CD4-positive, alpha-beta T cell (primary cell): ENCODE data around the gene TCF7L2. TPM values are rescaled to one million over a fixed set of nuclear protein-coding genes. Genes with fewer than 3 reads are reported as not detected.

Experiments
- ATAC-seq: fragments of 200-7000 bp; cut with Tn5 transposase; one replicate; pipeline ENCODE4 v1.10.0; 2022; ENCODE audit warnings: mild to moderate bottlenecking; ENCODE audit not compliant: poor library complexity
- CTCF ChIA-PET: fragments of 350-600 bp; sonication (Branson Sonifier 250); formaldehyde crosslinking; loops from one replicate; lab custom pipeline; 2021; ENCODE audit warnings: antibody characterized with exemption, inconsistent platforms; lab: Charles Lee
- POLR2A ChIA-PET: fragments of 350-600 bp; sonication (Branson Sonifier 250); formaldehyde crosslinking; loops from one replicate; lab custom pipeline; 2021; ENCODE audit warnings: antibody characterized with exemption, inconsistent platforms; lab: Charles Lee
- DNase-seq, 14 experiments: peaks; one replicate each; pipeline ENCODE4 v3.0.0-alpha.2; 2013 to 2020; ENCODE audit warnings: mixed read lengths in 2 of 14
- H3K27ac ChIP-seq, 2 donors: one replicate each; pipeline versions ENCODE4 v1.5.1 to v1.7.0; 2013; ENCODE audit warnings: low read length in 2 of 2, low read depth in 1 of 2, mild to moderate bottlenecking in 1 of 2
- H3K27me3 ChIP-seq, 2 experiments: 1 replicate in 1 of 2; 2 replicates in 1 of 2; pipeline versions ENCODE4 v1.6.1 to v1.7.0; 2013; ENCODE audit warnings: low read length in 2 of 2, control low read depth in 1 of 2, mild to moderate bottlenecking in 1 of 2, moderate library complexity in 1 of 2; ENCODE audit not compliant: insufficient read depth in 2 of 2, control insufficient read depth in 1 of 2
- H3K36me3 ChIP-seq: one replicate; pipeline ENCODE4 v1.6.1; 2013; ENCODE audit warnings: low read length, control low read depth; ENCODE audit not compliant: insufficient read depth
- H3K4me1 ChIP-seq: one replicate; pipeline ENCODE4 v1.6.1; 2013; ENCODE audit warnings: low read length, control low read depth; ENCODE audit not compliant: insufficient read depth
- H3K4me3 ChIP-seq: one replicate; pipeline ENCODE4 v1.5.1; 2013; ENCODE audit warnings: mild to moderate bottlenecking, low read length, moderate library complexity
- H3K9me3 ChIP-seq, 2 experiments: 1 replicate in 1 of 2; 2 replicates in 1 of 2; pipeline versions ENCODE4 v1.6.1 to v1.7.0; 2013; ENCODE audit warnings: low read length in 2 of 2, mild to moderate bottlenecking in 2 of 2, control low read depth in 1 of 2, moderate library complexity in 1 of 2; ENCODE audit not compliant: control insufficient read depth in 1 of 2, insufficient read depth in 1 of 2
- H3K27ac Mint-ChIP-seq: one replicate; pipeline ENCODE4 v1.8.0; 2020; ENCODE audit warnings: mixed read lengths
- H3K27me3 Mint-ChIP-seq: one replicate; pipeline ENCODE4 v1.8.0; 2021; ENCODE audit warnings: mixed read lengths
- H3K36me3 Mint-ChIP-seq: one replicate; pipeline ENCODE4 v1.8.0; 2021; ENCODE audit warnings: low read depth, mixed read lengths
- H3K4me1 Mint-ChIP-seq: one replicate; pipeline ENCODE4 v1.8.0; 2021; ENCODE audit warnings: low read depth, mixed read lengths
- H3K4me3 Mint-ChIP-seq: one replicate; pipeline ENCODE4 v1.8.0; 2020; ENCODE audit warnings: mild to moderate bottlenecking, mixed read lengths
- H3K9me3 Mint-ChIP-seq: one replicate; pipeline ENCODE4 v1.8.0; 2020; ENCODE audit warnings: mixed read lengths
- CTCF ChIP-seq: fragments of 200-600 bp; IDR thresholded peaks from one replicate; pipeline ENCODE4 v1.8.0; 2022; ENCODE audit warnings: antibody characterized with exemption, mild to moderate bottlenecking
- intact Hi-C, 2 experiments: fragments of 100-400 bp; cut with DNase I in 1 of 2; cut with micrococcal nuclease in 1 of 2; formaldehyde crosslinking; loops; one replicate each; pipeline versions ENCODE4 v1.15.1 to v1.9.0; 2023 to 2025; cut with DNase I, micrococcal nuclease
- total RNA-seq, 174 experiments: library from RNA in 2 of 174; stranded (reverse) in 2 of 174; gene quantifications; one replicate each; pipeline ENCODE4 v1.2.3 and lab custom pipeline; 2021 to 2026

The TCF7L2 gene
- total RNA-seq, 2 experiments from 2014 or later = 4.2 to 4.4 TPM

GRCh38 chr10:113015201-113015600, 65.2 kb downstream of the TCF7L2 start:
- Mint-ChIP-seq H3K4me1 (peaks cover 4% of the 10 kb centered on the region), H3K9me3 (no peaks in the 10 kb centered on the region), H3K27me3 (peaks cover 32% of the 10 kb centered on the region), H3K4me3 (no peak overlapping the region), H3K27ac (no peak overlapping the region), H3K36me3 (no peaks in the 10 kb centered on the region)
- intact Hi-C loops = no loop called here
- Histone ChIP-seq H3K4me1 (no peaks in the 10 kb centered on the region), H3K27ac (no peak overlapping the region), H3K27me3 (peaks cover 0 to 7% of the 10 kb centered on the region in 2 experiments), H3K4me3 (no peak overlapping the region), H3K9me3 (no peaks in the 10 kb centered on the region), H3K36me3 (no peaks in the 10 kb centered on the region)
- ATAC-seq (no peak), DNase-seq (no peak)
- TF ChIP-seq CTCF = no peak
- ChIA-PET POLR2A (no interaction called here), CTCF (no interaction called here)

GRCh38 chr10:113017376-113017775, 67.3 kb downstream of the TCF7L2 start:
- peaks cover 3% of the 10 kb centered on the region for H3K4me1 Mint-ChIP-seq
- peaks cover 10% of the 10 kb centered on the region for H3K27me3 Mint-ChIP-seq
- Histone ChIP-seq H3K27me3 (no peaks in the 10 kb centered on the region), H3K4me1 (no peaks in the 10 kb centered on the region), H3K36me3 (no peaks in the 10 kb centered on the region), H3K4me3 (no peak overlapping the region), H3K9me3 (no peaks in the 10 kb centered on the region), H3K27ac (no peak overlapping the region)
- TF ChIP-seq CTCF = no peak
- no peak for ATAC-seq
- H3K27ac Mint-ChIP-seq = no peak overlapping the region
- no peak overlapping the region for H3K4me3 Mint-ChIP-seq
- ChIA-PET CTCF (no interaction called here), POLR2A (no interaction called here)
- no peak for DNase-seq
- intact Hi-C loops = no loop called here
- H3K9me3 Mint-ChIP-seq = no peaks in the 10 kb centered on the region
- H3K36me3 Mint-ChIP-seq = no peaks in the 10 kb centered on the region

- no peak overlapping the region for H3K27ac ChIP-seq
- intact Hi-C loops = no loop called here
- no peaks in the 10 kb centered on the region for H3K36me3 Mint-ChIP-seq
- H3K36me3 ChIP-seq = no peaks in the 10 kb centered on the region
- H3K27me3 ChIP-seq = no peaks in the 10 kb centered on the region
- no peaks in the 10 kb centered on the region for H3K9me3 Mint-ChIP-seq
- DNase-seq (no peak), ATAC-seq (no peak)
- no peak overlapping the region for H3K4me3 ChIP-seq
- H3K4me1 Mint-ChIP-seq = no peaks in the 10 kb centered on the region
- no peak overlapping the region for H3K27ac Mint-ChIP-seq
- ChIA-PET POLR2A (no interaction called here), CTCF (no interaction called here)
- TF ChIP-seq CTCF = no peak
- H3K4me3 Mint-ChIP-seq = no peak overlapping the region
- H3K27me3 Mint-ChIP-seq = peaks cover 9% of the 10 kb centered on the region
- no peaks in the 10 kb centered on the region for H3K4me1 ChIP-seq
- H3K9me3 ChIP-seq = no peaks in the 10 kb centered on the region
Observed at GRCh38 chr10:113018034-113018433, 68.0 kb downstream of the TCF7L2 start.
